ENCODE data around the gene GLI3.

The GLI3 gene

GRCh38 chr7:41911792-41912191 lies 325.2 kb downstream of the GLI3 start:
- DNase-seq, result peak; percentile 44

All from suppressor macrophage treated with lipopolysaccharide for 4 hours (primary cell).